ENCODE data around the gene KCNN4.
"Not testable (repeated sequence)": the region's sequence is repeated elsewhere in the genome, so short reads cannot be mapped to it uniquely, and the experiment has no call there.

The KCNN4 gene

DNA sequence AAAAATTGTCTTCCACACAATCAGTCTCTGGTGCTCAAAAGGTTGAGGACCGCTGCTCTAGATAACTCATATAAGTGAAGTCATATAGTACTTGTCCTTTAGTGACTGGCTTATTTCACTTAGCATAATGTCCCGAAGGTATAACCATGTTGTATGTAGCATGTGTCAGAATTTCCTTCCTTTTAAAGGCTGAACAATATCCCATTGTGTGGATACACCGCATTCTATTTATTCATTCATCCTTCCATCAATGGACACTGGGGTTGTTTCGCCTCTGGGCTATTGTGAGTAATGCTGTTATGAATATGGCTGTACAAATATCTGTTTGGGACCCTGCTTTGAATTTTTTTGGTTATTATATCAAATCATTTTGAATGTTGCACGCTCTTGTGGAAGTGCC is 26.1 kb upstream of the KCNN4 start:
- H3K9me3 Mint-ChIP-seq = no peaks in the 10 kb centered on the region
- no peaks in the 10 kb centered on the region for H3K36me3 Mint-ChIP-seq
- H3K27ac Mint-ChIP-seq = no peak overlapping the region
- H3K4me3 Mint-ChIP-seq = no peak overlapping the region
- H3K4me1 Mint-ChIP-seq = no peaks in the 10 kb centered on the region
- H3K27me3 Mint-ChIP-seq = no peaks in the 10 kb centered on the region

DNA sequence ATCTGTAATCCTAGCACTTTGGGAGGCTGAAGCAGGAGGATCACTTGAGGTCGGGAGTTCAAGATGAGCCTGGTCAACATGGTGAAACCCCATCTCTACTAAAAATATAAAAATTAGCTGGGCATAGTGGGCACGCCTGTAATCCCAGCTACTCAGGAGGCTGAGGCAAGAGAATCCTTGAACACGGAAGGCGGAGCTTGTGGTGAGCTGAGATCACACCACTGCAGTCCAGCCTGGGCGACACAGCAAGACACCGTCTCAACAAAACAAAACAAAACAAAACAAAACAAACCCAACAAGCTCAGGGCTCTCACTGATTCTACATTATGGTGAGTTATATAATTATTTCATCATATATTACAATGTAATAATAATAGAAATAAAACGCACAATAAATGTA is 25.6 kb upstream of the KCNN4 start:
- H3K4me1 Mint-ChIP-seq, H3K27me3 Mint-ChIP-seq, H3K9me3 Mint-ChIP-seq, H3K27ac Mint-ChIP-seq, H3K36me3 Mint-ChIP-seq, H3K4me3 Mint-ChIP-seq: not testable (repeated sequence)

DNA sequence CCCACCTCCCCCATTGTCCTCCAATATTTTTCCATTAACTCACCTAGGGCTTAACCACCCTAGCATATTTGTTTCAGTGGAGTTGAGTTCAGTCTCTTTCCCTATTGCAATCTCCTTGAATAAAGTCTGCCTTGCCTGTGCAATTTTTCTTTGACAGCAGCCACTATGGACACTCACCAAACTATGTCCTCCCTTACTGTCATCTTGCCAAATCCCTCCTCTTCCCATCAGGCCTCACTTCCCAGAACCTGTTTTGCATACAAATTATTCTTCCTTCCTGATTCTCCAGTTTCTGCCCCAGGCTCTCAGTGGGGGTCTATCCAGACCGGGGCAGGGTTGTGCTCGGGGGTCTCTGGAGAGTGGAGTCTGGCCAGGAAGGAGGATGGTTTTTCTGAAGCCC is 23.7 kb upstream of the KCNN4 start:
- no peak overlapping the region for H3K4me3 Mint-ChIP-seq
- no peak overlapping the region for H3K27ac Mint-ChIP-seq
- H3K36me3 Mint-ChIP-seq = no peaks in the 10 kb centered on the region
- H3K4me1 Mint-ChIP-seq = no peaks in the 10 kb centered on the region
- no peaks in the 10 kb centered on the region for H3K27me3 Mint-ChIP-seq
- no peaks in the 10 kb centered on the region for H3K9me3 Mint-ChIP-seq

DNA sequence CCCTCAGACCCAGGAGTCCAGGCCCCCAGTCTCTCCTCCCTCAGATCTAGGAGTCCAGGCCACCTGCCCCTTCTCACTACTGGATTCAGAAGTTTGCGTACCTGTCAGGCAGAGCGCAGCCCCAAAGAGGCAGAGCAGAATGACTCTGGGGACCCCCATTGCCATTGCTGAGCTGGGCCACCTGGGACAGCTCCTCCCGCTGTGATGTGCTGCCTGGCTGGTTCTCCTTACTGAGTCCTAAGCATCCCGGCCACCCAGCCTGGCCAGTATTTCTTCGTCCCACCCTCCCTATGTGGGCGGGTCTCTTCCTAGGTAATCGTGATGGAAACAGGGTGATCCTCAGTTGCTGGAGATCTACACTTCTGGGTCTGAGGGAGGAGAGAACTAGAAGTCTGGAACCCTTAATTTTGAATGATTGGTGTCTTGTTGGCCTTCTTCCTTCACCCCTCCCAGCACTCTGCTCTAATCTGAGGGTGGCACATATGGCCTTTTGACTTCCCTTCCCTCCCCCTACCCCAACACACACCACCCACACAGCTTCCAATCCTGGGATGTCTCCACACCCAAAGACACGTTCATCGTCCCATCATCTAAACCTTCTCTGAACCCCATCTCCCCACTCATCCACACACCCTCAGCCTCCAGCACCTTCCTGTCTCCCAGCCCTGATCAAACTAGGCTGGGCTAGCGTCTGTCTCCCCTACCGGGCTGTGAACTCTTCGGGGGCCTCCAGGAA is 21.6 kb upstream of the KCNN4 start, which contains the start of gene LYPD5:
LYPD5 (minus strand) TSS at position 232 of the 736 bp plus-strand sequence; CDS start at position 165, 67 bp downstream.
- Mint-ChIP-seq H3K36me3 (no peaks in the 10 kb centered on the region), H3K4me3 (no peak within 1 kb of the TSS), H3K9me3 (no peaks in the 10 kb centered on the region), H3K27ac (no peak within 1 kb of the TSS), H3K4me1 (peaks cover 14% of the 10 kb centered on the region), H3K27me3 (no peaks in the 10 kb centered on the region)

DNA sequence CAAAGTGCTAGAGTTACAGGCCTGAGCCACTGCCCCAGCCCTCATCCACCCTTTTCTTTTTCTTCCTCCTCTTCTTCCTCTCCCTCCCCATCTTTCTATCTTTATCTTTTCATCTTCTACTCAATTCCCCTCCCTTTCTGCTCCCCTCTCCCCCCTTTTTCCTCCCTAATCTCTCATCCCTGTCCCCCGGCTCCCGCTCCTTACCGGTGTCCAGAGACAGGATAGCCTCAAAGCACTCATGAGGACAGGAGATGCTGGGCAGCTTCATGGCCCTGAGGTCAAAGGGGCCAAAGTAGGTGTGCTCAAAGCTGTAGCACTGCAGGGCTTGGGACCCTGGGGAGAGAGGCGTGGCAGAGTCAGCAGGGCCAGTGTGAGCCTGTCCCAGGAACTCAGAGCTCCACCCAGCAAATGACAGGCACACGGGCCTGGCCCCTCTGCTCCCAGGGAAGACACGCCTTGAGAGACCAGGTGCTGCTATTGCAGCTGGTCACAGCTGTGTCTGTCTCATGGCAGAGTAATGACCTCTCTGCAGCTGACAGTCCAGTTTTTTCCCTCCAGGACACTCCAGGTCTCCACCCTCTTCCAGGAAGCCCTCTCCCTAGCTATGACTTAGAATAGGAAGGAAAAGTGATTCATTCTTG is 18.8 kb upstream of the KCNN4 start:
- Mint-ChIP-seq H3K4me1 (peaks cover 18% of the 10 kb centered on the region), H3K4me3 (peak overlapping the region; percentile 79), H3K9me3 (no peaks in the 10 kb centered on the region), H3K27me3 (no peaks in the 10 kb centered on the region), H3K27ac (peak overlapping the region; percentile 1), H3K36me3 (no peaks in the 10 kb centered on the region)

DNA sequence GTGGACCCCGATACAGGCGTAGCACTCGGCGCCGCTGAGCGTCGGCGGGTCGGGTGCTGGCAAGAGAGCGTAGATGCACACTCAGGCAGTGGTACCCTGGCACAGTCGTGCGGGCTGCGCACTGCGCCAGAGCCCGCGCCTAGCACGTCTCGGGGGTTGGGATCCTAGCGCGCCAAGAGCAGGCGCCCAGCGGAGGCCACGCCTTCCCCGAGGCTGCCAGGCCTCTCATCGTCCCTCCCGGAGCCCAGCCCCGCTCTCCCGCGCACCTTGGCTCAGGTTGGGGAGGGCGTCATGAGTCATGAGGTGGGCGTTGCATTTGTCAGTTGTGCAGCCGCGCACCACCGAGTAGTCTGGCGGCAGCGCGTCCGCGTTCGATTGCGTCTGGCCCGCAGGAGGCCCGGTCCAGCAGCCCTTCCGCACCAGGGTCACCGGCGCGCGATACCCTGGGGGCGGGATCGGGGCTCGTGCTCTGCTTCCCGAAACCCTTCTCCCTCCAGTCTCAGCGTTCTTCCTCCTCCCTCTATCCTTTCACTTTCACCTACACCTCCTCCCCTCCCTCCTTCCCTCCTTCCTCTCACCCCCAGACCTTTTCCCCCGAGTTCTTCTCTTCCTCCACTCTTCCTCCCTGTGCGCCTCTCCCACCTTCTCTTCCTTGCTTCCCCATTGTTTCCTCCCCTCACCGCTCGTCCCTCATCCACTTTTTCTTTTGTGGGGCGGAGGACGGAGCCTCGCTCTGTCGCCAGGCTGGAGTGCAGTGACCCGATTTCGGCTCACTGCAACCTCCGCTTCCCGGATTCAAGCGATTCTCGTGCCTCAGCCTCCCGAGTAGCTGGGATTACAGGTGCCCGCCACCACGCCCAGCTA is 18.0 kb upstream of the KCNN4 start:
- H3K4me3 Mint-ChIP-seq = peak overlapping the region; percentile 79
- H3K9me3 Mint-ChIP-seq = no peaks in the 10 kb centered on the region
- H3K27ac Mint-ChIP-seq = peak overlapping the region; percentile 31
- H3K36me3 Mint-ChIP-seq = no peaks in the 10 kb centered on the region
- H3K27me3 Mint-ChIP-seq = peaks cover 3% of the 10 kb centered on the region
- H3K4me1 Mint-ChIP-seq = peaks cover 18% of the 10 kb centered on the region

DNA sequence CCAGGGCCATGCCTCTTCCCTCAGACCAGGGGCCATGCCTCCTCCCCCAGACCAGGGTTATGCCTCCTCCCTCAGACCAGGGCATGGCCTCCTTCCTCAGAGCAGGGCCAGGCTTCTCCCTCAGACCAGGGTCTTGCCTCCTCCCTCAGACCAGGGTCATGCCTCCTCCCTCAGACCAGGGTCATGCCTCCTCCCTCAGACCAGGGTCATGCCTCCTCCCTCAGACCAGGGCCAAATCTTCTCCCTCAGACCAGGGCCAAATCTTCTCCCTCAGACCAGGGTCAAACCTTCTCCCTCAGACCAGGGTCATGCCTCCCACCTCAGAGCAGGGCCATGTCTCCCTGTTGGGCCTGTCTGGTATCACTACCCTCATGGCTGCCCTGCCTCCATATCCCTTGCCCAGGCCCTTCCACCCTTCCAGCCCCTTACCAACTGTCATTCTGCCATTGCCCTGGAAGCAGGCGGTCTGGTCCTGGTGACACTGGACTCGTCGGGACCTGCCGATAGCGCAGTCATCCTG is 17.3 kb upstream of the KCNN4 start:
- Mint-ChIP-seq H3K4me1 (peaks cover 18% of the 10 kb centered on the region), H3K4me3 (peak overlapping the region; percentile 79), H3K27me3 (peaks cover 3% of the 10 kb centered on the region), H3K9me3 (no peaks in the 10 kb centered on the region), H3K36me3 (no peaks in the 10 kb centered on the region), H3K27ac (peak overlapping the region; percentile 31)

DNA sequence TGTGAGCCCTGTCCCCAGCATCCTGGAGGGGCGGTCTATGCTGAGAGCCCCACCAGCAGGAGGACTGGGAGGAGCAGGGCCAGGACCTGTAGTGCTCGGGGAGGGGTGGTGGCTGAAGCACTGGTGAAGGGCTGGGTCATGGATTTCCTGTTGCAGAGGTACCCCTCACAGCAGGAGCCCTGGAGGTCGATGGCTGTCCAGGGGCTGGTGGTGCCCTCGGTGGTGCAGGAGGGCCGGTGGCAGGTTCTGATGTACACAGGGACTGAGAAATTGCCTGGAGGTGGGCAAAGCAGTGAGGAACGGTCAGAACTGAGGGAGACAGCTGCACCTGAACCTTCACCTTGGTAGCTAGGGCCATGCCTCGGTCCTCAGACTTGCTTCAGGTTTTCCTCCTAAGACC is 16.8 kb upstream of the KCNN4 start:
- peaks cover 3% of the 10 kb centered on the region for H3K27me3 Mint-ChIP-seq
- H3K36me3 Mint-ChIP-seq = no peaks in the 10 kb centered on the region
- H3K4me1 Mint-ChIP-seq = peaks cover 18% of the 10 kb centered on the region
- H3K4me3 Mint-ChIP-seq = peak overlapping the region; percentile 63
- peak overlapping the region; percentile 76 for H3K27ac Mint-ChIP-seq
- H3K9me3 Mint-ChIP-seq = no peaks in the 10 kb centered on the region

DNA sequence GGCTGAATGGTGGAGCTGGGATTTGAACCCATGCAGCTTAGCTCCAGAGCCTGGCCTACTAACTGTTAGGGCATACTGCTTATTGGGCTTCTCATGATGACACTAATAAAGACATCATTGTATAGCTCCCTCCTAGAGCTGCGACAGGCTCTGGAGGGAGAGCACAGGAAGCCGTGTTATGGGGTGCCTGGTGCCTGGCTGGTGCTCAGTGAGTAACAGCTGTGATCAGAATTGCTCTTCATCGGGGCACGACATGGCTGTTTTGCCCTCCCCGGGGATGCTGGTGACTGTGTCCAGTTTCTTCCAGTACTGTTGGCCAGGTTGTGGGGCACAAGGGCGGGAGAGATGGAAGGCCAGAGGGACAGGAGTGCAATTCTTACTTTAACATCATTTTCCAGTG is 16.3 kb upstream of the KCNN4 start:
- H3K36me3 Mint-ChIP-seq = no peaks in the 10 kb centered on the region
- H3K4me1 Mint-ChIP-seq = peaks cover 18% of the 10 kb centered on the region
- H3K27ac Mint-ChIP-seq = peak overlapping the region; percentile 76
- peak overlapping the region; percentile 63 for H3K4me3 Mint-ChIP-seq
- H3K27me3 Mint-ChIP-seq = peaks cover 3% of the 10 kb centered on the region
- no peaks in the 10 kb centered on the region for H3K9me3 Mint-ChIP-seq

DNA sequence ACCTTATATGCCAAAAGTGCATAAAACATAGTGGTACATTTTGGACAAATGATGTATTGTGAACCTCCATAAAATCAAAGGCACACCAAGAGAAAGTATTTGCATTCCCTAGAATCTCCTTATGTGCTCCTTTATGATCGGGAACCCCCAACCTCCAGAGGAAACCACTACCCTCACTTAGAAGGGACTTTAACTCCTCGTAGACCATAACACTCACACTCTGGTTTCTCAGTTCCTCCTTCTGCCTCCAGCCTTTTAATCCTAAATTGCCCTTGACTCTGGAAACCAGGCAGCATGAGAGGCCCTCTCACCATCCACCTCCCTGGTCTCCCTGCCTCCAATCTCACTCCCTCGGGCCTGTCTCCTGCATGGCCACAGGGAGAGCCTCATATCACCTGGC is 9.8 kb upstream of the KCNN4 start:
- peaks cover 7% of the 10 kb centered on the region for H3K27me3 Mint-ChIP-seq
- H3K27ac Mint-ChIP-seq = no peak overlapping the region
- H3K4me3 Mint-ChIP-seq = no peak overlapping the region
- peaks cover 3% of the 10 kb centered on the region for H3K4me1 Mint-ChIP-seq
- H3K36me3 Mint-ChIP-seq = no peaks in the 10 kb centered on the region
- H3K9me3 Mint-ChIP-seq = no peaks in the 10 kb centered on the region

DNA sequence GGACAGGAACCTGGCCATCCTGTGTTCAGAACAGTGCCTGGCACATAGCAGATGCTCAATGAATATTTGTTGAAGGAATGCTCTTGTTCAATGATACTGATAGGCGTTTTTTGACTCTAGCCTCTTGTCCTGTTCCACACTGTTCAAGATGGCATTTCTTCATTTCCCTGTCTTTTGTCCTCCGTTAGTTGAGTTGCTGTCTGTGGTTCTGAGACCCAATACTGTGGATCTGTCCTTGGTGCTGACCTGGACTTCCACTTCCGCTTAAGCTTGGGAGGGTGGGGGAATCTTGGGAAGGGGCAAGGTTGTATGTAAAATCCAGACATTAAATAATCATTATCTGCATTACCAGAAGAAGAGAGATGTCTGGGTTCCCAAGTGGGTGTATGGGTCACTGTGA is 8.3 kb upstream of the KCNN4 start:
- Mint-ChIP-seq H3K4me1 (peaks cover 15% of the 10 kb centered on the region), H3K27me3 (peaks cover 7% of the 10 kb centered on the region), H3K4me3 (no peak overlapping the region), H3K36me3 (no peaks in the 10 kb centered on the region), H3K9me3 (no peaks in the 10 kb centered on the region), H3K27ac (no peak overlapping the region)

DNA sequence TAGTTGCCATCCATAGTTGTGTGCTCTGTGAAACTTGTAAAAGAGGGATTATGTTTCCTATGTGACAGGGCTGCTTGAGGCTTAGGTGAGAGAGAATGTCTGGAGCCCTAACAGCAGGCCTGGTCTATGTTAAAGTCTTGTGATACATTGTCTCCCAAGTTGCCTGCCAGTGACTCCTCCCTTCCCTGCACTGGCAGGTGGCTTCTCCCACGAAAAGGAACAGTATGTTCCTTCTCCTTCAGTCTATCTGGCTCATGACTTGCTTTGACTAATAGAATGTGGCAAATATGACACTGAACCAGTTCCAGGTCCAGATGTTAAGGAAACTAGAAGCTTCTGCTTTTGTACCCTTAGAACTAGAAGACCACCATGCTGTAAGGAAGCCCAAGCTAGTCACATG is 5.9 kb upstream of the KCNN4 start:
- H3K4me1 Mint-ChIP-seq = peaks cover 36% of the 10 kb centered on the region
- H3K27ac Mint-ChIP-seq = no peak overlapping the region
- H3K27me3 Mint-ChIP-seq = peaks cover 5% of the 10 kb centered on the region
- H3K36me3 Mint-ChIP-seq = no peaks in the 10 kb centered on the region
- H3K9me3 Mint-ChIP-seq = no peaks in the 10 kb centered on the region
- H3K4me3 Mint-ChIP-seq = no peak overlapping the region

DNA sequence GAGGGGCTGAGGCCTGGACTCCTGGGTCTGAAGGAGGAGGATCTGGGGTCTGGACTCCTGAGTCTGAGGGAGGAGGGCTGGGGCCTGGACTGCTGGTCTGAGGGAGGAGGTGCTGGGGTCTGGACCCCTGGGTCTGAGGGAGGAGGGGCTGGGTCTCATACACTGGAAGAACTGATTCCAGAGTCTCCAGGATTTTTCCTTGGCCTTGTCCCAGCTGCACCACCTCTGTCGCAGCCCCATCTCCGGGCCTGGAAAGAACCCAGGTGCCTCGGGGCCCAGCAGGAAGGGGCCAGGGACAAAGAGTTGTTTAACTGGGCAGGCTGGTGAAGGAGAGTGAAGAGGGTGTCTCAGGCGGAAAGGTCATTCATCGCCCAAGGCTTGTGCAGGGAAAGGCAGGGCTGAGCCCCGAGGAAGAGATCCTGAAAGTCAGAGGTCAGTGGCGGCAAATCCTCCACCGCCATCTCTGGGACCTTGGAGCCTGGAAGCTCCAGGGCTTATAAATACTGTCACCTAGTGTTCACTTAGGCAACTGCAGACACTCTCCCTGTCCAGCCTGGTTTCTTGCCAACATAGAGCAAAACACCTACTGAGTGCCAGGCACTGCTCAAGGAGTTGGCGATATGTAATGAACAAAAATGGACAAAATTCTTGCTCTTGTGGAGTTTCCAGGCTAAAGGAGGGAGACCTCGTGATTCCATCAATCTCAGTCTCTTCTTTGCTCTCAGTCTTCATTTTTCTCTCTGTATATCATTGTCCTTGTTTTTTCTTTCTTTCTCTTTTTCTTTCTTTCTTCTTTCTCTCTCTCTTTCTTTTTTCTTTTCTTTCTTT is 4.4 kb upstream of the KCNN4 start:
- Mint-ChIP-seq H3K4me1 (peaks cover 44% of the 10 kb centered on the region), H3K4me3 (peak overlapping the region; percentile 64), H3K27ac (peak overlapping the region; percentile 87), H3K9me3 (no peaks in the 10 kb centered on the region), H3K36me3 (no peaks in the 10 kb centered on the region), H3K27me3 (peaks cover 5% of the 10 kb centered on the region)

DNA sequence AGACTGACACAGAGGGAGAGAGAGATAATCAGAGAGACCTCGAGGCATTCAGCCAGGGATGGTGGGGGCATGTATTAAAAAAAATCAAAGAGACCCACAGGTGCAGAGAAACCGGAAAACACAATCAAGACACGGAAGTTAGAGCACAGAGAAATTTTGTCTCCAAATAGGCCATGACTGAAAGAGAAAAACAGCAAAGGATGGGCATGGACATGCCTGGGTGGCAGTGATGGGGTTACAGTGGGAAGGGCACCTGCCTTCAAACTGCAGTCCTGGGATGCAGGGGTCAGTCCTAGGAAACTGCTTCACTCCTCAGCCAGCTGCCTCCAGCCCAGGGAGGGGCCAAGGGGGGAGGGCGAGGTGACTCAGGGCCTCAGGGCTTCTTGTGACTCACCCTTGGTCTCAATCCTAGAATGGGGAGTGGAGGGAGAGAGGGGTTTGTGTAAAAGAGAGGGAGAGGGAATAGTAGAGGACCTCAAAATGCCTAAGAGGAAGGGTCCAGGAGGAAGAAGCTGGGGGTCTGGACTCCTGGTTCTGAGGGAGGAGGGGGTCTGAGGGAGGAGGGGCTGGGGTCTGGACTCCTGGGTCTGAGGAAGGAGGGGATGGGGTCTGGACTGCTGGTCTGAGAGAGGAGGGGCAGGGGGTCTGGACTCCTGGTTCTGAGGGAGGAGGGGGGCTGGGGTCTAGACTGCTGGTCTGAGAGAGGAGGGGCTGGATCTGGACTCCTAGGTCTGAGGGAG is 3.6 kb upstream of the KCNN4 start:
- H3K9me3 Mint-ChIP-seq = no peaks in the 10 kb centered on the region
- H3K27me3 Mint-ChIP-seq = peaks cover 2% of the 10 kb centered on the region
- peaks cover 48% of the 10 kb centered on the region for H3K4me1 Mint-ChIP-seq
- H3K4me3 Mint-ChIP-seq = peak overlapping the region; percentile 64
- H3K27ac Mint-ChIP-seq = peak overlapping the region; percentile 87
- no peaks in the 10 kb centered on the region for H3K36me3 Mint-ChIP-seq

All from activated naive CD4-positive, alpha-beta T cell treated with anti-CD3 and anti-CD28 coated beads, Interleukin-2, amount 50 U/mL, for 24 hours (primary cell).